ENCODE data around the gene NDUFS4.
"Not testable (repeated sequence)": the region's sequence is repeated elsewhere in the genome, so short reads cannot be mapped to it uniquely, and the experiment has no call there.

The NDUFS4 gene

GRCh38 chr5:53576674-53577073, 16.2 kb downstream of the NDUFS4 start:
- no peak for DNase-seq

GRCh38 chr5:53578854-53579253, 18.4 kb downstream of the NDUFS4 start:
- DNase-seq: no peak

GRCh38 chr5:53580547-53580946, 20.1 kb downstream of the NDUFS4 start:
- no peak for DNase-seq

- no peak for DNase-seq
These were observed 21.8 kb downstream of the NDUFS4 start for GRCh38 chr5:53582225-53582624.

DNA sequence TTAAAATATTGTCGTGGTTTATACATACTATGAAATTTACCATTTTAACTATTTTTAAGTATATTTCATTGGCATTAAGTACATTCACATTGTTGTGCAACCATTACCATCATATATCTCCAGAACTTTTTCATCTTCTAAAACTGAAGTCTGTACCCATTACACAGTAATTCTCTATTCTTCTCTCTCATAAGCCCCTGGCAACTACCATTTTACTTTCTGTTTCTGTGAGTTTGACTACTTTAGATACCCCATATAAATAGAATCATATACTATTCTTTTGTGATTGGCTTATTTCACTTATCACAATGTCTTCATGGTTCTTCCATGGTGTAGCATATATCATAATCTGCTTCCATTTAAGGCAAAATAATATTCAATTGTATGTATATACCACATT, 30.3 kb downstream of the NDUFS4 start:
- DNase-seq: no peak

- DNase-seq: no peak
These were observed 34.0 kb downstream of the NDUFS4 start for GRCh38 chr5:53594419-53594818.

DNA sequence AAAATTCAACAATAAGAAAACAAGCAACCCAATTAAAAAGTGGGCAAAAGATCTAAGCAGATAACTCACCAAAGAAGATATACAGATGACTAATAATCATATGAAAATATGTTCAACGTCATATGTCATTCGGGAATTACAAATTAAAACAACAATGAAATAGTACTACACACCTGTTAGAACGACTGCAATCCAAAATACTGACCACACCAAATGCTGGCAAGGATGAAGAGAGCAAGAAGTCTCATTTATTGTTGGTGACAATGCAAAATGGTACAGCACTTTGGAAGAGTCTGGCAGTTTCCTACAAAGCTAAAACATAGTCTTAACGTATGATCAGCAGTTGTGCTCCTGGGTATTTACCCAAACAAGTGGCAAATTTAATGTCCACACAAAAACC, 37.5 kb downstream of the NDUFS4 start:
- DNase-seq: no peak

- DNase-seq: no peak
These were observed 41.1 kb downstream of the NDUFS4 start for GRCh38 chr5:53601570-53601969.

GRCh38 chr5:53603009-53603687, 42.7 kb downstream of the NDUFS4 start:
- no peak for DNase-seq

DNA sequence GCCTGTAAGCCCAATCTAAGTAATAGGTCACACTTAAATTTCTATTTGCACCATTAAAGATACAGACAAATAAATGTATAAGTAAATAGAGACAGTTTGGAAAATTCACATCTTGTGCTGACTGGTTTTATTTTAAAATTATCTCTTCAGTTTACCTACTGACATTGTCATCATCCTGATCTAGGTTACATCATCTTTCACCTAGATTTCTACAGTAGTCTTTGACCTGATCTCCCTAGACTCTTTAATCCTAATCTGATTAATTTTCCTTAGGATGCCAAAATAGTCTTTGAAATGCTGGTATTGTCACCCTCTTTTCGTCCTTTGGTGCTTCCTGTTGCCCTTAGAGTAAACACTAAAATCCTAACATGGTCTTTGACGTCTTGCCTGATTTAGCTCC, 43.9 kb downstream of the NDUFS4 start:
- no peak for DNase-seq

- no peak for DNase-seq
These were observed 47.4 kb downstream of the NDUFS4 start for GRCh38 chr5:53607886-53608285.

DNA sequence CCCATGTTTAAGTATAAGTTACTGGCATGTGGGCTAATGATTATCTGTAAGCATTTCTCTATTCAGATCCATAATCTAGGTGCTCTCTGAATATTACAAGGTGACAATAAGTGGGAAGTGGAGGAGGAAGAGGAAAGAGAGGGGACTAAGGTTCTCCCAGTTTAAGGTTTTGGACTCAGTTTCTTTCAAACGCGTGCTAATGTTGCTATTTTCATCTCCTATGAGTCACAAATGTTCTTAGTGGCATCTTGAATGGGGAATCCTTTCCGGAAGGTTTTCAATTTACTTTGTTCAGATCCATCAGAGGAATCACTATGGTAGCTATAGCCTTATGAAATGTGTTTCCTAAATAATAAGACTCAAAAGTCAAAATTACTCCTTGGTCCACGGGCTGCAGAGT, 48.5 kb downstream of the NDUFS4 start:
- not testable (repeated sequence) for DNase-seq

DNA sequence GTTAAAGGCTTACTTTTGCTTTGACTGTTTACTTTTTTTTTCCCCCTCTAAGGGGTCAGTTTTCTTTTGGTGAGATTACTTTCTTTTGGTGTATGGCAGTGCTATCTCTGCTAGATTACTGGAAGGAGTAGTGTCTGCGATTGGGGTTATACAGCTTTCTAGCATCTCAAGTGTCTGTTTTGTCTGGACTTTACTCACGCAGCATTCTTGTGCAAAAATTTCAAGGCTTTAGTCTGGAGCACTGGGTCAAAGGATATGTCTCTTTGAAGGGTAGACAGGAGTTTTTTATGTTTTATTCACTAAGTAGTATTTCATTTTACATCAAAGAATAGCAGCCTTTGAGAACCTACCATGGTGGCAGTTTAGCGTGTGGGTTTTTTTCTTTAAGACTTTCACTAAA, 52.6 kb downstream of the NDUFS4 start:
- no peak for DNase-seq

DNA sequence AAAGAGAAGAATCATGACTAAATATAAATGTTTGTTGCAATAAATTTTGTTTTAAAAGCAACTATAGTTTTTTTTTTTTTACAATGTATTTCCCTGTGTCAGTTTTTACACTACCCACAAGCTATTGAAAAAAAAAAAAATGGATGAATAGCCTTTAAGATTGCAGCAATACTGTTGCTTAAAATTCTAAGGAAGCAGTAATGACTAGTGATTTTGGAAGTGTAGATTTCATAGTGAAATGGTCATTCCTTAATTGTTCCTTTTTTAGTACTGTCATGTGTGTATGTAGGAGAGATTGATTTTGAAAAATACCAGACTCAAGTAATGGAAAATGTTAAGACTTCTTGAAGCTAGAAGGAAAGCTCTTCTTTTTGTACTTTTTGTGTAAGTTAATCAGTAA, 53.1 kb downstream of the NDUFS4 start:
- DNase-seq: no peak

DNA sequence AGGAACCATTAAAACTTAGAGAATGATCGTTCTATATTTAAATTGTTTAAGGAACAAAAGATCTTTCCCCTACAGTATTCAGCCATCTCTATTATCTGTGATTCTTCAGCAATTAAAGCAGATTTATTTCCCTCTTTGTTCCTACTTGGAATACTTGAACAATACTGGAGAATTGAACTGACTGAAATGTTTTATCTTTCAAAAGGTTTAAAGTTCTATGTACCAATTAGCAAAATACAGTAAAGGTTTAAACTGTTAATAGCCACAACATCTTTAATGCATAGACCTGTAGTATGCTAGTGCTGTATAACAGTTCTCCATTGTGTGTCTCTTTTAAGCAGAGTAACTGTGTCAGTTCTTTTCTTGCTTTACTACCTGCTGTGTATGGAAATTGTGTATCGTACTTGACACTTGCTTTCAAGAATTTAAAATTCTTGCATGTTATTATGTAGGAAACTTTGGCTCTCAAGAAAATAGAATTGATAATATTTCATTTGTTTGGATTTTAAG, 54.0 kb downstream of the NDUFS4 start:
- no peak for DNase-seq

DNA sequence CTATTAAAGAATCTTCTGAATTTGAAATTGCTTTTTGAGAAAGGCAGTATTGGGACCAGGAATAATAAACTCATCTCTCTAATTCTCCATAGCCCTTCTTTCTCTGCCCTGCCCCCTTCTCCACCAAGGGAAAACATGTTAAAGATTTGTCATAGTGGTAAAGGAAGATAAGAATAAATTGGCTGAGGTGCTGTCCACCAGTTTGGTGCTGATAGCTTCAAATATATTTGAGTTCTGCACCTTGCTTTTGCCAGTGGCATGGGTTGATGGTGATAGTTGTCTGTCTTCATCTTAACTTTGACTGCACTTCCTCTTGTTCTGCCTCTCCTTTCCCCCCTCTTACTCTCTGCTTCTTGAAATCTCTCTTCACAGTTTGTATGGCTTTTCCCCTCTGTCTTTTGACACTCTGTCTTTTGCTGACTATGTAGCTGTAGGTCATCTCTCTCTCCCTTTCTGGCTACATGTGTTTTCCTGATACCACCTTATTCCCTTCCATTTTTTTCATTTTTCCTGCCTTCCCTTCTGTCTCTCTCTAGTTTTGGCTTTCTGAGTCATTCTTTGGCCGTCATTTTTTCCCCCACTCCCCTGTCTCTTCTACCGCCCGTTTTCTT, 56.6 kb downstream of the NDUFS4 start:
- DNase-seq: no peak

- DNase-seq: no peak
These were observed 70.8 kb downstream of the NDUFS4 start for GRCh38 chr5:53631251-53631650.

DNA sequence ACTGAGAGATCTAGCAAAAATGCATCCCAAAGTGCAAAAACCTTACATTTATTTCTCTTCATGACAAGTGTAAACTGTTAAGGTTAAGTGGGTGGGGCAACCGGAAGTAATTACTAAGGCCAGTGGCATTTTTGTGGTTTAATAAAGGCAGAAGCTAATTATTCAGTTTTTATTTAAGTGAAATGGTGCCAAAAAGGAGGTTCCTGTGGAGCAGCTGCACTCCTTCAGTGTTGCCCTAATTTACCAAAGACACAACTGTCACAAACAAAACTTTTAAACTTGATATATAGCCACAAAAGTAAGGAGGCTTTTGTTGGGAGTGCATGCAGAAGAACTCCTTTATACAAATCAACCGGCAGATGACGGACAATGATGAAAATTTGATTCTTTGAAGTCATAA, 81.6 kb downstream of the NDUFS4 start:
- DNase-seq: no peak

DNA sequence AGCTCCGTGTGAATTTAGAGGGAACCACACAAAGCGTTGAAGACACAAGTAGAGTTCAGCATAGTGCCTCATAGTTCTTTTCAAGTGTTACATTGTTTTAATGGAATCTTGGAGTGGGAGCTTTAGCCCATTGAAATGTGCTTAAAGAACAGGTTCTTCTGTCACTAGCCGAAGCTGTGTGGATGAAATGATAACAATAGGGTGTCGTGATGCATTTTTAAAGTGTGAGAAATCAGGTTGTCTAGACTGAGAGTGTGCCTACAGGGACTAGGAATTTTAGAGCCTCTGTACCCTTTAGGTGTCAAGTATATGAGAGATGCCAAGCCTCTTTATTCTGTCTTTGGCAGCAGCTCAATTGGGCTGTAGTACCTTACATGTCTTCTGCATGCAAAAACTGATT, 83.0 kb downstream of the NDUFS4 start:
- no peak for DNase-seq

GRCh38 chr5:53645078-53645477, 84.6 kb downstream of the NDUFS4 start:
- DNase-seq: no peak

DNA sequence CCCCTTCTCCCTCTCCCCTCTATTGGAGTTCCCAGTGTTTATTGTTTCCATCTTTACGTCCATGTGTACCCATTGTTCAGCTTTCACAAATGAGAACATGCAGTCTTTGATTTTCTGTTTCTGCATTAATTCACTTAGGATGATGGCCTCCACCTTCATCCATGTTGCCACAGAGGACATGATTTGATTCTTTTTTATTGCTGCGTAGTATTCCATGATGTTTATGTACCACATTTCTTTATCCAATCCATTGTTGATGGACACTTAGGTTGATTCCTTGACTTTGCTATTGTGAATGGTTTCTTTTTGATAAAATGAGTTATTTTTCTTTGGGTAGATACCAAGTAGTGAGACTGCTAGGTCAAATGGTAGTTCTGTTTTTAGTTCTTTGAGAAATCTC, 88.9 kb downstream of the NDUFS4 start:
- DNase-seq: no peak

DNA sequence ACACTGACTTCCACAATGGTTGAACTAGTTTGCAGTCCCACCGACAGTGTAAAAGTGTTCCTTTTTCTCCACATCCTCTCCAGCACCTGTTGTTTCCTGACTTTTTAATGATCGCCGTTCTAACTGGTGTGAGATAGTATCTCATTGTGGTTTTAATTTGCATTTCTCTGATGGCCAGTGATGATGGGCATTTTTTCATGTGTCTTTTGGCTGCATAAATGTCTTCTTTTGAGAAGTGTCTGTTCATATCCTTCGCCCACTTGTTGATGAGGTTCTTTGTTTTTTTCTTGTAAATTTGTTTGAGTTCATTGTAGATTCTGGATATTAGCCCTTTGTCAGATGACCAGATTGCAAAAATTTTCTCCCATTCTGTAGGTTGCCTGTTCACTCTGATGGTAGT, 100.1 kb downstream of the NDUFS4 start:
- DNase-seq: not testable (repeated sequence)

GRCh38 chr5:53665313-53665712, 104.9 kb downstream of the NDUFS4 start:
- not testable (repeated sequence) for DNase-seq

DNA sequence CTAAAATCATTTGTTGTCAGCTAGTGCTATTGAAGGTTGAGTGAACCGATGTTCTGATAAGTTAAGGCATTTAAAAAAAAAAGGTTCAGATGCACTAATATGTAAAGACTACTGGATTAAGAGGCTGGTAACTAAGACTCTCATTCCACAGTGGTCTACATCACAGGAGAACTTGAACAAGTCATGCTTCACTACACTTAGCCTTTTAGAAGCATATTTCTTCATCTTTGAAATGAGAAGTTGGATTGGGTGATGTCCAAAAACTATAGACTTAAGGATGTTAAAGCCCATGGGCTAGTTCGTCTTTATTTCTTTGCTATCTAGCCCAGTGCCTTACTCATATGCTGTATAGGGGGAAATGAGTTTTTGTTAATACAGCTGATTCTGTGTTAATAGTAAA, 107.2 kb downstream of the NDUFS4 start:
- DNase-seq: no peak

GRCh38 chr5:53671447-53671846, 111.0 kb downstream of the NDUFS4 start:
- no peak for DNase-seq

All from NCI-H1436 (cell line).